ENCODE results near the gene SLC2A11.
"Not testable (repeated sequence)": the region's sequence is repeated elsewhere in the genome, so short reads cannot be mapped to it uniquely, and the experiment has no call there.

SLC2A11 gene

DNA sequence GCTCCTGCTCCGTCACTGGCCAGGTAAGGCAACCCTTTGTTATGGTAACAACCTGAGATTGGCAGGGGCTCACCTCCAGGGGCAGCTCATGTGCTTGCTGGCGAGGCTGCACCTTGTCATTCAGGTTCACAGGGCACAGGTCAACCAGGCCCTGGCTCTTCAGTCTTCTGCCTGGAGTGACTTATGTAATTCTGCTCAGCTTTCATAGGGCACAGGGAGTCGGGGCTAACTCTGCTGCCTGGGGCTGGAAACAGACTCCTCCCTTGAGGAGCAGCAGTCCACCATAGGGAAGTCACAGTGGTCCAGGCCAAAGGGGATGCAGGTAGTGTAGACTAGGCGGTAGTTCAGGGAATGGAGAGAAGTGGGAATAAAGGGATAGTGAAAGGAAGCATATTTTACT, 35.0 kb downstream of the SLC2A11 start:
- TF ChIP-seq JUND (IDR thresholded peaks at IDR 0.05; ENCODE audit: low read depth), result no peak
- DNase-seq (ENCODE audit: low read depth in 1 of 2, low spot score in 1 of 2), result no peak
- in situ Hi-C loops (cut with HindIII; ENCODE audit: low pct_unique_long_range_greater_than_20kb, low sequenced_read_pairs), result no loop called here

DNA sequence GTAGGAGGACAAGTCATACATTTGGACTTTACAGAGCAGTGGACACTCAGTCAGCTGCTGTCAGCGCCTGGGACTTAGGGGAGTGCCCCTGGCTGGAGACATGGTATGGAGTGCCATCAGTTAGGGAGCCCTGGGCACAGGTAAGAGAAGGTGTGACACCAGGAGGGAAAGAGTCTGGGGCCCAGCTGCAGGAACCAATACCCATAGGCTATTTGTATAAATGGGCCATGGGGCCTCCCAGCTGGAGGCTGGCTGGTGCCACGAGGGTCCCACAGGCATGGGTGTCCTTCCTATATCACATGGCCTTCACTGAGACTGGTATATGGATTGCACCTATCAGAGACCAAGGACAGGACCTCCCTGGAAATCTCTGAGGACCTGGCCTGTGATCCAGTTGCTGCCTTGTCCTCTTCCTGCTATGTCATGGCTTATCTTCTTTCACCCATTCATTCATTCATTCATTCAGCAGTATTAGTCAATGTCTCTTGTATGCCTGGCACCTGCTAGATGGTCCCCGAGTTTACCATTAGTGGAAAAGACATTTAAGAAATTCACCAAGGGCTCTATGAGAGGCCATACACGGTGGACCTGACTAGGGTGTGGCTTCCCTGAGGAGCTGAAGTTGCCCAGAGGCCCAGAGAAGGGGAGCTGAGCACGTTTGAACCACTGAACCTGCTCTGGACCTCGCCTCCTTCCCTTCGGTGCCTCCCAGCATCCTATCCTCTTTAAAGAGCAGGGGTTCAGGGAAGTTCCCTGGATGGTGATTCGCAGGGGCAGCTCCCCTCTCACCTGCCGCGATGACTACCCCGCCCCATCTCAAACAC, 35.7 kb downstream of the SLC2A11 start:
- TF ChIP-seq JUND (IDR thresholded peaks at IDR 0.05; ENCODE audit: low read depth), result no peak
- DNase-seq (ENCODE audit: low read depth in 1 of 2, low spot score in 1 of 2), result no peak
- in situ Hi-C loops (cut with HindIII; ENCODE audit: low pct_unique_long_range_greater_than_20kb, low sequenced_read_pairs), result no loop called here

GRCh38 chr22:23893945-23894709, 36.5 kb downstream of the SLC2A11 start, which contains the start of gene MIF:
Gene MIF, plus strand, starts transcription at chr22:23894383. Its CDS starts 92 bp downstream, at chr22:23894475.
- no peak for TF ChIP-seq JUND (IDR thresholded peaks at IDR 0.05; ENCODE audit: low read depth)
- in situ Hi-C loops (cut with HindIII; ENCODE audit: low pct_unique_long_range_greater_than_20kb, low sequenced_read_pairs), result no loop called here
- DNase-seq (ENCODE audit: low read depth in 1 of 2, low spot score in 1 of 2), result peak; percentile 73 to 96

GRCh38 chr22:23894710-23895598, 37.3 kb downstream of the SLC2A11 start:
- no peak for TF ChIP-seq JUND (IDR thresholded peaks at IDR 0.05; ENCODE audit: low read depth)
- in situ Hi-C loops (cut with HindIII; ENCODE audit: low pct_unique_long_range_greater_than_20kb, low sequenced_read_pairs), result no loop called here
- peak; percentile 60 to 92 for DNase-seq (ENCODE audit: low read depth in 1 of 2, low spot score in 1 of 2)

- no peak for DNase-seq (ENCODE audit: low read depth in 1 of 2, low spot score in 1 of 2)
- TF ChIP-seq JUND (IDR thresholded peaks at IDR 0.05; ENCODE audit: low read depth), result no peak
- in situ Hi-C loops (cut with HindIII; ENCODE audit: low pct_unique_long_range_greater_than_20kb, low sequenced_read_pairs), result no loop called here
Observed at GRCh38 chr22:23895599-23896144, 38.0 kb downstream of the SLC2A11 start.

- in situ Hi-C loops (cut with HindIII; ENCODE audit: low pct_unique_long_range_greater_than_20kb, low sequenced_read_pairs), result no loop called here
Observed at GRCh38 chr22:23896166-23896522, 38.5 kb downstream of the SLC2A11 start.

DNA sequence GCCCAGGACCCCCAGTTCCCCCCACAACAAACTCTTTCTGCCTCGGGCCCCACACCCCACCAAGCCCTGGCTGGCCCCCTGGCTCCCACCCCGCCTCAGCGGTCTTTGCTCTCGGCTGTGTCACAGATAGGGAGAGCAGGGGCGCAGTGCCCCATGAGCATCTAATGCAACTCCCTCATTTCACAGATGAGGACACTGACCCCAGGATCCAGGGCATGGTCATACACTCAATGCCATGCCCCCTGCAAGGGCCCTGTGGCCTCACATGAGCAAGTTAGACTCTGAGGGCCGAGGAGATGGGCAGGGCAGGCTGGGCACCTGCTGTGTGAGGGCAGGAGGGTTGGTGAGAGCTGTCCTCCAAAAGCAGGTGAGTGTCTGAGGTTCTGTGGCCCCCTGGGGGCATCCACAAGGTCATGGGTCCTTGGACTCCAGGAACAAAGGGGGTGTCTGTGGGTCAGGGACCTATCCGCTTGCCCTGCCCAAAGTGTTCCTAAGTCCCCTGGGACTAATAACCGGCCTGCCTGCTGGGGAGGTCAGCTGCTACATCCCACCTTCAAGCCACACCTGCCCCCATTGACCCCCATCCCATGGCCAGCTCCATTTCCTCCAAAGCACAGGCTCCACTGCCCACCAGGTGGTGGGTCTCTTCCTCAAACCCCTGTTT, 39.0 kb downstream of the SLC2A11 start:
- in situ Hi-C loops (cut with HindIII; ENCODE audit: low pct_unique_long_range_greater_than_20kb, low sequenced_read_pairs), result no loop called here
- DNase-seq (ENCODE audit: low read depth in 1 of 2, low spot score in 1 of 2), result no peak
- no peak for TF ChIP-seq JUND (IDR thresholded peaks at IDR 0.05; ENCODE audit: low read depth)

More at GRCh38 chr22:23896166-23896522, 38.5 kb downstream of the SLC2A11 start:
- no peak for DNase-seq (ENCODE audit: low read depth in 1 of 2, low spot score in 1 of 2)
- TF ChIP-seq JUND (IDR thresholded peaks at IDR 0.05; ENCODE audit: low read depth), result no peak

DNA sequence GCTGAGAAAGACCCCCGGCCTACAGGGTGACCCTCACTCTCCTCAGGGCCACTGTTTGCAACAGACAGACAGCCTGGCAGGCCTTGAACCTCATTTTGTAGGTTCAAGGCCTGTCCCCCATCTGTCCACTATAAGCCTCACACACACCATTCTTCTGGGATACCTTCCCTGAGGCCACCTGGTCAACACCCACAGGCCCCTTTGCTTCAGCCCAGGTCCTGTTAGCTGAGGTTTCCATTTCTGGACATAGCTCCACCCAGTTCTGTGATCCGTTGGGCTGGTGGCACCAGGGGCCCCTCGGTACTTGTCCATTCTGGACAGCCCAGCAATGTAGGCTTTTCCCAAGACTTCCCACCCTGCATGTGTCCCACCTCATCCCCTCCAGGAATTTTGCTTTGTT, 39.6 kb downstream of the SLC2A11 start:
- TF ChIP-seq JUND (IDR thresholded peaks at IDR 0.05; ENCODE audit: low read depth), result no peak
- DNase-seq (ENCODE audit: low read depth in 1 of 2, low spot score in 1 of 2), result no peak
- in situ Hi-C loops (cut with HindIII; ENCODE audit: low pct_unique_long_range_greater_than_20kb, low sequenced_read_pairs), result no loop called here

DNA sequence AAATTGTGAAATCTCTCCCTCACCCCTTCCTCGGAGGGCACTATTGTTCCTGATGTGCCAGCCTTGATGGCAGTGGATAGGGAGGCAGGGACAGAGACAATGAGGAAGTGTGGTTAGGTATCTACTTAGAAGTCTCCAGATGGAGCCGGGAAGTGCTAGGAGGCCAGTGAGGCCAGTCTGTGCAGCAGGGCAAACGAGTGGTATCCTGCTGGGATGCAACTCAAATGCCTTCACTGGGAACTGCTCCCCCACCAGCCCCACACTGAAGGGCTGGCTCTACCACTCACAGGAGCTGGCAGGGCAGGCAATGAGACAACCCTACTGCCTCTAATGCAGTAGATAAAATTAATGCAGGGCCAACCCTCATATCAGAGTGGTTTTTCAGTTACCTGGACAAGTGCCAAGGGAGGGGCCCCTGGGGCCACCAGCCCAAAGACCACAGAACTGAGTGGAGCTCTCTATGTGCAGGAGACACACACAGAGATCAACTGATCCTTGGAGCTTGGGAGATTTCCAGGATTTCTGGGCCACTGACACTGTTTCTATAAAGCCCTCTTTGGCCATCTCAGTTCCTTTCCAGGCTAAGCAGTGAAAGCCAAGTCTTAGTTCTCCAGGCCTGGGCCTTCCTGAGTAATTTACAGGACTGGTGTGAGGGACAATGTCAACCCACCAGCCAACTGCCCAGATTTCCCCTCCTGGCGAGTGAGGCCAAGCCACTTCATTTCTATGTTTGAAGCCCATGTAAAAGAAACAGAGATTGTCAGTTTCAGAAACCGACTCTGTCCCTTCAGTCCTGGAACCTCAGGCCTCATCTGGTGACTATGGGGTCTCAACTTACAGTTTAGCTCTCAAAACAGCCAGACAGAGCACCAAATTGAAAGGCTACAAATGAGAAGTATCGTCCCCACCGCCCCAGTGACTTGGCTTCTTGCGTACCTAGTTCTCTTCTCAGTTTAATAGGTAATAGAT, 40.6 kb downstream of the SLC2A11 start:
- TF ChIP-seq JUND (IDR thresholded peaks at IDR 0.05; ENCODE audit: low read depth), result no peak
- in situ Hi-C loops (cut with HindIII; ENCODE audit: low pct_unique_long_range_greater_than_20kb, low sequenced_read_pairs), result no loop called here

DNA sequence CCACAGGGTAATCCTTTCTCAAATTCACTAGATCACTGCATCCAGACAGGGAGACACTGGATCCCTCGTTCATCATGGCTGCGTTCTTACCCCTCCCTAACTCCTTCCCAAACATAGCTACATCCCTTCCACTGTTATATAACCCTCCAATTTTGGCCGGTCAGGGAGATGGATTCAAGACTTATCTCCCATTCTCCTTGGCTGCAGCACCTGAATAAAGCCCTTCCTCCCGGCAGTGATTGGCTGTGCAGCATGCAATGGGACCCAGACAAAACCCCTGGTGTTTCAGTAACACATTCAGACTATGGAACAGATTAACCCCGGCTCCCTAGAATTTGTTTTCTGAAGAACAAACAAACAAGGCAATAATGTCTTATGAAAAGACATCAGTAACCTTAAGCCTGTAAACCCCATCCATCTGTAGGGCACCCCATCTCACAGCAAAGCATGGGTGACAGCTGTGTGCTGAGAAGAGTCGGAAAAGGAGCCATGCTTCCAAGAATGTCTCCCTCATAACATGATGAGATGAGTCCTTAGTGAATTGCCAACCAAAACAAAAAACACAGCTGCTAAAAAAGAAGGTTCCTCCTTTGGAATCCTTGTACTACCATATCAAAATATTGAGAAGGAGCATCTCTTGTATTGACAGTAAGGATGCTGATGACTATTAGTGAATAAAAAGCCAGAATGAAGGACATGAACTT, 41.5 kb downstream of the SLC2A11 start:
- no peak for DNase-seq (ENCODE audit: low read depth in 1 of 2, low spot score in 1 of 2)
- in situ Hi-C loops (cut with HindIII; ENCODE audit: low pct_unique_long_range_greater_than_20kb, low sequenced_read_pairs), result no loop called here
- TF ChIP-seq JUND (IDR thresholded peaks at IDR 0.05; ENCODE audit: low read depth), result no peak

More for the DNA sequence above, 40.6 kb downstream of the SLC2A11 start:
- no peak for DNase-seq (ENCODE audit: low read depth in 1 of 2, low spot score in 1 of 2)

- in situ Hi-C loops (cut with HindIII; ENCODE audit: low pct_unique_long_range_greater_than_20kb, low sequenced_read_pairs); DNase-seq (ENCODE audit: low read depth in 1 of 2, low spot score in 1 of 2): not testable (repeated sequence)
Observed at GRCh38 chr22:23900227-23900626, 42.6 kb downstream of the SLC2A11 start.

Measured in T47D (cell line).